ENCODE data around the gene RUFY1. TPM values are rescaled to one million over a fixed set of nuclear protein-coding genes. Genes with fewer than 3 reads are reported as not detected.

Gene RUFY1
- total RNA-seq, 1 donor from 2014 or later, result 41.9 TPM

Other genes with a start within 250 kb of the RUFY1 start
- 152 TPM for gene ADAMTS2, start 205.1 kb upstream of the RUFY1 start, total RNA-seq (ENCODE audit: insufficient read depth, low replicate concordance)
- 508 TPM for gene HNRNPH1, start 73.1 kb downstream of the RUFY1 start, total RNA-seq (ENCODE audit: insufficient read depth, low replicate concordance)
- gene CBY3, start 130.5 kb downstream of the RUFY1 start, total RNA-seq (ENCODE audit: insufficient read depth, low replicate concordance), result not detected
- gene CANX, start 148.4 kb downstream of the RUFY1 start, total RNA-seq (ENCODE audit: insufficient read depth, low replicate concordance), result 365 TPM
- 11.8 TPM for gene MAML1, start 182.3 kb downstream of the RUFY1 start, total RNA-seq (ENCODE audit: insufficient read depth, low replicate concordance)
- gene LTC4S, start 243.4 kb downstream of the RUFY1 start, total RNA-seq (ENCODE audit: insufficient read depth, low replicate concordance), result 4.1 TPM